Tibial artery (tissue), 4 donors: ENCODE measurements around the gene ROR2.
"Not testable (repeated sequence)": the region's sequence is repeated elsewhere in the genome, so short reads cannot be mapped to it uniquely, and the experiment has no call there.

Source experiments
- DNase-seq, 2 donors: peaks; one replicate each; pipeline ENCODE4 v3.0.0-alpha.2; 2019
- H3K27ac ChIP-seq, 2 donors: fragments of 200-600 bp; sonication (generic) in 1 of 2; 1 replicate in 1 of 2; 2 replicates in 1 of 2; pipeline ENCODE4 v1.5.1; 2018 to 2019; ENCODE audit warnings: mild to moderate bottlenecking in 1 of 2
- H3K27me3 ChIP-seq, 2 donors: fragments of 200-600 bp; sonication (generic) in 1 of 2; one replicate each; pipeline versions ENCODE4 v1.5.1 to v1.6.0; 2016 to 2019
- H3K36me3 ChIP-seq, 3 donors: fragments of 200-600 bp; sonication (generic) in 2 of 3; one replicate each; pipeline ENCODE4 v1.5.1; 2016 to 2019; ENCODE audit warnings: mild to moderate bottlenecking in 2 of 3
- H3K4me1 ChIP-seq, 4 donors: fragments of 200-600 bp; sonication (generic) in 2 of 4; 1 replicate in 3 of 4; 2 replicates in 1 of 4; pipeline ENCODE4 v1.5.1; 2016 to 2019
- H3K4me3 ChIP-seq, 2 donors: fragments of 200-600 bp; sonication (generic) in 1 of 2; 1 replicate in 1 of 2; 2 replicates in 1 of 2; pipeline ENCODE4 v1.5.1; 2018 to 2019; ENCODE audit warnings: mild to moderate bottlenecking in 2 of 2
- H3K9me3 ChIP-seq, 3 donors: fragments of 200-600 bp; sonication (generic) in 1 of 3; one replicate each; pipeline ENCODE4 v1.5.1; 2016 to 2019
- intact Hi-C: fragments of 100-400 bp; cut with DNase I; formaldehyde crosslinking; loops from one replicate; pipeline ENCODE4 v1.15.0; 2023; ENCODE audit warnings: low total_unique reads
- TF ChIP-seq, protein P1 (sequence below), 2 experiments: fragments of 200-600 bp in 1 of 2; fragments of 450-650 bp in 1 of 2; IDR thresholded peaks; one replicate each; pipeline ENCODE4 v1.5.1; 2017 to 2019; ENCODE audit warnings: antibody characterized with exemption in 2 of 2, mild to moderate bottlenecking in 1 of 2, moderate library complexity in 1 of 2

ROR2 gene

DNA sequence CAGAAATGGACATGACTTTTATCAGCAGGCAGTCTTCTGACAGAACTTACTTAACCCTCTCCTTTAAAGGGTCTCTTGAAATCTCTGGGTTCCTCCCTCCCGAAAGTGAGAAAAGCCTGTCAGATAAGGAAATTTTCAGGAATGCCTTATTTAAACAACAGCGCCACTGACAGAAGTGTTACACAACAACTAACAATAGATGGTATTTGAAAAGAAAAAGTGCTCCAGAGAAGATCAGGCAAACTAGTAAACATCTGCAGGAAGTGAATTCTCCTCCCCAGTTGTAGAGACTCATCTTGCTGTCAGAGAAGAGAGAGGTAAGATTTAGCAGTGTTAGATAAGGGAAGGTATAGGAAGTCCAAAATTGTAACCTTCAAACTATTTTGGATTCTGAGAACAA lies 419.2 kb downstream of the ROR2 start:
- TF ChIP-seq, protein P1, sequence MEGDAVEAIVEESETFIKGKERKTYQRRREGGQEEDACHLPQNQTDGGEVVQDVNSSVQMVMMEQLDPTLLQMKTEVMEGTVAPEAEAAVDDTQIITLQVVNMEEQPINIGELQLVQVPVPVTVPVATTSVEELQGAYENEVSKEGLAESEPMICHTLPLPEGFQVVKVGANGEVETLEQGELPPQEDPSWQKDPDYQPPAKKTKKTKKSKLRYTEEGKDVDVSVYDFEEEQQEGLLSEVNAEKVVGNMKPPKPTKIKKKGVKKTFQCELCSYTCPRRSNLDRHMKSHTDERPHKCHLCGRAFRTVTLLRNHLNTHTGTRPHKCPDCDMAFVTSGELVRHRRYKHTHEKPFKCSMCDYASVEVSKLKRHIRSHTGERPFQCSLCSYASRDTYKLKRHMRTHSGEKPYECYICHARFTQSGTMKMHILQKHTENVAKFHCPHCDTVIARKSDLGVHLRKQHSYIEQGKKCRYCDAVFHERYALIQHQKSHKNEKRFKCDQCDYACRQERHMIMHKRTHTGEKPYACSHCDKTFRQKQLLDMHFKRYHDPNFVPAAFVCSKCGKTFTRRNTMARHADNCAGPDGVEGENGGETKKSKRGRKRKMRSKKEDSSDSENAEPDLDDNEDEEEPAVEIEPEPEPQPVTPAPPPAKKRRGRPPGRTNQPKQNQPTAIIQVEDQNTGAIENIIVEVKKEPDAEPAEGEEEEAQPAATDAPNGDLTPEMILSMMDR (IDR thresholded peaks at IDR 0.05) = no peak
- intact Hi-C loops = no loop called here
- no peaks in the 10 kb centered on the region for H3K9me3 ChIP-seq
- H3K36me3 ChIP-seq = no peaks in the 10 kb centered on the region
- no peak for DNase-seq
- no peak overlapping the region for H3K27ac ChIP-seq
- H3K4me3 ChIP-seq = no peak overlapping the region
- no peaks in the 10 kb centered on the region for H3K27me3 ChIP-seq
- no peaks in the 10 kb centered on the region for H3K4me1 ChIP-seq

DNA sequence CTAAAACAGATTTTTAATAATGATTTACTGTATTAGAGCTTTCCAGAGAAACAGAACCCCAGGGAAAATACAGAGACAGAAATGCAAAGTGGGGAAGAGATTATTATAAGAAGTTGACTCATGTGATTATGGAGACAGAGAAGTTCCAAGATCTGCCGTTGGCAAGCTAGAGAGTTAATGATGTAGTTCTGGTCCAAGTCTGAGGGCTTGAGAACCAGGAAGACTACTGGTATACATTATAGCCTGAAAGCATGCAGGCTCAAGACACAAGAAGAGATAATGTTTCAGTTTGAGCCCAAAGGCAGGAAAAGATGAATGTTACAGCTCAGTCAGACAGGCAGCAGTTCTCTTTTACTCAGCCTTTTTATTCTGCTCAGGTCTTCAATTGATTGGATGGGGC lies 427.5 kb downstream of the ROR2 start:
- DNase-seq = no peak
- Histone ChIP-seq H3K27ac (no peak overlapping the region), H3K27me3 (peaks cover 0 to 2% of the 10 kb centered on the region in 2 donors), H3K4me3 (no peak overlapping the region), H3K9me3 (no peaks in the 10 kb centered on the region), H3K4me1 (no peaks in the 10 kb centered on the region), H3K36me3 (no peaks in the 10 kb centered on the region)
- TF ChIP-seq, protein P1 (IDR thresholded peaks at IDR 0.05) = no peak
- intact Hi-C loops = no loop called here

DNA sequence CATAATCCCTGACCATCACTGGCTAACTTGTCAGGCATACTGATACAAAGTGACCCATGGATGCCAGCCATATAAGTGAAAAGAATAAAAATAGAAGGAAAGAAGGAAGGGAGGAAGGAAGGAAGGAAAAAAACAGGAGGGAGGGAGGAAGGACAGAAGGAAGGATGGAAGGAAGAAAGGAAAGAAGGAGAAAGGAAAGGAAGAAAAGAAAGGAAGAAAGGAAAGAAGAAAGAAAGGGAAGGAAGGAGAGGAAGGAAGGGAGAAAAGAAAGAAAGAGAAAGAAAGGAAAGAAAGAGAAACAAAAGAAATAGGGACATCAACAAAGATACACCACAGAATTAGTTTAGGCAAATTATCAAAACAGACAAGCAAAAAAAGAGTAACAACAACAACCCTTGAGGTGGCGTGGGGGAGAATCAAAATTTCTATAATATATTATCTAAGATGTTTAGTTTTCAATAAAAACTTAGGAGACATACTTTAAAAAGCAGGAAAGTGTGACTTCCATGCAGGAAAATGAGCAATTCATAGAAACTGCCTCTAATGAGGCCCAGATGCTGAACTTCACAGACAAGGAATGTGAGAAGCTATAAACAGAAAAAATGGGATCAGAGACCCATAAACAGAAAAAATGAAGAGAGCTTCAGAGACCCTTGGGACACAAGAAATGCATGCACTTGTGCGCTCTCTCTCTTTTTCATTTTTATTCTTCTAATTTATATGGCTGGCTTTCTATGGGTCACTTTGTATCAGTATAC lies 430.3 kb downstream of the ROR2 start:
- H3K36me3 ChIP-seq = no peaks in the 10 kb centered on the region
- H3K4me1 ChIP-seq = peaks cover 0 to 4% (median 0%) of the 10 kb centered on the region in 4 donors
- H3K4me3 ChIP-seq = no peak overlapping the region
- intact Hi-C loops = no loop called here
- no peak for DNase-seq
- H3K27ac ChIP-seq = no peak overlapping the region
- TF ChIP-seq, protein P1 (IDR thresholded peaks at IDR 0.05) = no peak
- H3K9me3 ChIP-seq = no peaks in the 10 kb centered on the region
- H3K27me3 ChIP-seq = peaks cover 0 to 2% of the 10 kb centered on the region in 2 donors

DNA sequence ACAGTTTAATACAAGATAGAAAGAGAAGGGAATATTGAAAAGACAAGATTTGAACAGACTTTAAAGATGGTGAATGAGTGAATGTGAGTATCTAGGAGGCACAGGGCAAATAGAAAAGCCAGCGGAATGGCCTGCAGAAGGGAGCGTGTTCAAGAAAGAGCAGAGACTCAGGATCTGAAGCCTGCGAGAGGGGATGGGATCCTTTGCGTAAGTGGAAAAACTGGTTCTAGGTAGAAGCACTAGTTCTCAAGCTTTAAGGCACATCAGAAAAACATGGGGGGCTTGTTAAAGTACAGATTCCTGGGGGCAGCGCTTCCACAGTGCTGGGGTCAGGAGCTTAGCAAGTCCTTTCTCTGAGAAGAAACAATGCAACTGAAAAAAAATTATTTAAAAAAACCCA lies 431.6 kb downstream of the ROR2 start:
- no peak for DNase-seq
- Histone ChIP-seq H3K4me3 (no peak overlapping the region), H3K4me1 (peaks cover 0 to 4% (median 0%) of the 10 kb centered on the region in 4 donors), H3K36me3 (no peaks in the 10 kb centered on the region), H3K27ac (no peak overlapping the region), H3K9me3 (no peaks in the 10 kb centered on the region), H3K27me3 (peaks cover 0 to 2% of the 10 kb centered on the region in 2 donors)
- TF ChIP-seq, protein P1 (IDR thresholded peaks at IDR 0.05) = no peak
- intact Hi-C loops = no loop called here

DNA sequence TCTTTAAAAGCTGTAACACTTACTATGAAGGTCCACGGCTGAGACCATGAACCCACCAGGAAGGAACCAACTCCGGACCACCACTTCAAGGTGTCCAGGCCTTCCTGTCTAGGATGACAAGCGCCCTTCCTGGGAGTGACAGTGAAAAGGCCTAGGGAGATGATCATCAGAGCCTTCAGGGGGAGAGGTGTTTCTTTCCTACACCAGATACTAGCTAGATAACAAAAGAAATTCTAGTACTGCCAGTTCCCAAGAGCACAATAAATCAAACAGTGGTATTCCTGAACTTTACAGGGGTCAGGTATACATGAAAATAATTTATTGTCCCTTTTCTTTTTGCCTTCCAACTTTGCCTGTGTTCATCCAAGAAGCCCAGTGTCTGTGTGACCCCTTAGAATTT lies 432.2 kb downstream of the ROR2 start:
- peaks cover 0 to 2% of the 10 kb centered on the region in 2 donors for H3K27me3 ChIP-seq
- no peaks in the 10 kb centered on the region for H3K9me3 ChIP-seq
- no peak for DNase-seq
- H3K4me3 ChIP-seq = no peak overlapping the region
- intact Hi-C loops = no loop called here
- peaks cover 0 to 4% (median 0%) of the 10 kb centered on the region in 4 donors for H3K4me1 ChIP-seq
- no peaks in the 10 kb centered on the region for H3K36me3 ChIP-seq
- TF ChIP-seq, protein P1 (IDR thresholded peaks at IDR 0.05) = no peak
- H3K27ac ChIP-seq = no peak overlapping the region

DNA sequence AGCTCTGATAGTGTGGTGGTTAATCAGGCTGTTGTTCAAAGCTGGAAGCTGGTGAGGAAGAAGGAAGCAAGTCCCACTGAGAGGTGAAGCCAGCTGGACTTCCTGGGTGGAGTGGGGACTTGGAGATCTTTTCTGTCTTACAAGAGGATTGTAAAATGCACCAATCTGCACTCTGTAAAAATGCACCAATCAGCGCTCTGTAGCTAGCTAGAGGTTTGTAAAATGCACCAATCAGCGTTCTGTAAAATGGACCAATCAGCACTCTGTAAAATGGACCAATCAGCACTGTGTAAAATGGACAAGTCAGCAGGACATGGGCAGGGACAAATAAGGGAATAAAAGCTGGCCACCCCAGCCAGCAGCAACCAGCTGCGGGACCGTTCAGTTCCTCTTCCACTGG lies 432.7 kb downstream of the ROR2 start:
- H3K27ac ChIP-seq, H3K9me3 ChIP-seq, DNase-seq, H3K4me3 ChIP-seq, H3K36me3 ChIP-seq, intact Hi-C loops, H3K27me3 ChIP-seq, H3K4me1 ChIP-seq: not testable (repeated sequence)
